ENCODE measurements around the gene PRR16. TPM values are rescaled to one million over a fixed set of nuclear protein-coding genes. Genes with fewer than 3 reads are reported as not detected.

PRR16 gene
- total RNA-seq, 1 experiment from 2014 or later = not detected

DNA sequence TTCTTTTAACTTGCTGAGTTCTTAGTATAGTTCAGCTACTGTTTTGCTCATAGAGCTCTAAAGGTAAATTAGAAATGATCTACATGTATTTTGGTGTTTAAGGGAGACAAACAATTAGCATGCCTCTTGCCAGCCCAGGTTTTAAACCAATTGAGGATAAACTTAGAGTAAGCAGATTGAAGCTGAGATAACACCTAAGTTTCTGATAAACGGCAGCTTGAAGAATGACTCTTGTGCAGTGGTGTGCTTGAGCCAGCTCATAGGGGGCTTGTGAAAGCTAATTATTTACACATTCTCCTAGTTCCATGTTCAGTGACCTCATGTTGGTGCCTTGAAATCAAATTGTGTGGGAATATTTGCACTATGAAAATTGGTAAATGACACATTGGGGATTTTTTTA is 193.0 kb downstream of the PRR16 start:
- no peak overlapping the region for H3K27ac ChIP-seq (ENCODE audit: low read length)
- POLR2A ChIA-PET = no interaction called here
- CTCF ChIA-PET = no interaction called here
- in situ Hi-C loops (cut with HindIII; ENCODE audit: low pct_unique_long_range_greater_than_20kb, low sequenced_read_pairs) (no loop called here), intact Hi-C loops (cut with micrococcal nuclease; ENCODE audit: unreplicated experiment) (loop anchor here (10.0 kb wide), 1 partner anchor 1288 kb away; no protein-coding TSS in a partner anchor)
- ATAC-seq (no peak), DNase-seq (ENCODE audit: low read depth, low spot score) (no peak)
- no peaks in the 10 kb centered on the region for H3K4me1 ChIP-seq (ENCODE audit: control insufficient read depth, insufficient read depth, low read length)
- H3K9me3 ChIP-seq (ENCODE audit: control insufficient read depth, insufficient read depth, low read depth, low read length) = no peaks in the 10 kb centered on the region
- no peaks in the 10 kb centered on the region for H3K36me3 ChIP-seq (ENCODE audit: control insufficient read depth, insufficient read depth, low read length)
- BruUV-seq (replicated peaks) = no TSS peak
- no peaks in the 10 kb centered on the region for H3K27me3 ChIP-seq (ENCODE audit: control insufficient read depth, insufficient read depth, low read length)
- H3K4me3 ChIP-seq (ENCODE audit: low read depth in 2 of 2, low read length in 2 of 2) = no peak overlapping the region
- TF ChIP-seq POLR2AphosphoS5 (IDR thresholded peaks at IDR 0.05; ENCODE audit: low read depth, low read length) (no peak), SIN3A (IDR thresholded peaks at IDR 0.05; ENCODE audit: borderline replicate concordance, insufficient read depth, low read depth, low read length) (no peak), TCF7L2 (IDR thresholded peaks at IDR 0.05; ENCODE audit: low read depth, low read length) (no peak)
- TF ChIP-seq, protein P1, sequence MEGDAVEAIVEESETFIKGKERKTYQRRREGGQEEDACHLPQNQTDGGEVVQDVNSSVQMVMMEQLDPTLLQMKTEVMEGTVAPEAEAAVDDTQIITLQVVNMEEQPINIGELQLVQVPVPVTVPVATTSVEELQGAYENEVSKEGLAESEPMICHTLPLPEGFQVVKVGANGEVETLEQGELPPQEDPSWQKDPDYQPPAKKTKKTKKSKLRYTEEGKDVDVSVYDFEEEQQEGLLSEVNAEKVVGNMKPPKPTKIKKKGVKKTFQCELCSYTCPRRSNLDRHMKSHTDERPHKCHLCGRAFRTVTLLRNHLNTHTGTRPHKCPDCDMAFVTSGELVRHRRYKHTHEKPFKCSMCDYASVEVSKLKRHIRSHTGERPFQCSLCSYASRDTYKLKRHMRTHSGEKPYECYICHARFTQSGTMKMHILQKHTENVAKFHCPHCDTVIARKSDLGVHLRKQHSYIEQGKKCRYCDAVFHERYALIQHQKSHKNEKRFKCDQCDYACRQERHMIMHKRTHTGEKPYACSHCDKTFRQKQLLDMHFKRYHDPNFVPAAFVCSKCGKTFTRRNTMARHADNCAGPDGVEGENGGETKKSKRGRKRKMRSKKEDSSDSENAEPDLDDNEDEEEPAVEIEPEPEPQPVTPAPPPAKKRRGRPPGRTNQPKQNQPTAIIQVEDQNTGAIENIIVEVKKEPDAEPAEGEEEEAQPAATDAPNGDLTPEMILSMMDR (IDR thresholded peaks at IDR 0.05) = no peak
- TF ChIP-seq, protein P2, sequence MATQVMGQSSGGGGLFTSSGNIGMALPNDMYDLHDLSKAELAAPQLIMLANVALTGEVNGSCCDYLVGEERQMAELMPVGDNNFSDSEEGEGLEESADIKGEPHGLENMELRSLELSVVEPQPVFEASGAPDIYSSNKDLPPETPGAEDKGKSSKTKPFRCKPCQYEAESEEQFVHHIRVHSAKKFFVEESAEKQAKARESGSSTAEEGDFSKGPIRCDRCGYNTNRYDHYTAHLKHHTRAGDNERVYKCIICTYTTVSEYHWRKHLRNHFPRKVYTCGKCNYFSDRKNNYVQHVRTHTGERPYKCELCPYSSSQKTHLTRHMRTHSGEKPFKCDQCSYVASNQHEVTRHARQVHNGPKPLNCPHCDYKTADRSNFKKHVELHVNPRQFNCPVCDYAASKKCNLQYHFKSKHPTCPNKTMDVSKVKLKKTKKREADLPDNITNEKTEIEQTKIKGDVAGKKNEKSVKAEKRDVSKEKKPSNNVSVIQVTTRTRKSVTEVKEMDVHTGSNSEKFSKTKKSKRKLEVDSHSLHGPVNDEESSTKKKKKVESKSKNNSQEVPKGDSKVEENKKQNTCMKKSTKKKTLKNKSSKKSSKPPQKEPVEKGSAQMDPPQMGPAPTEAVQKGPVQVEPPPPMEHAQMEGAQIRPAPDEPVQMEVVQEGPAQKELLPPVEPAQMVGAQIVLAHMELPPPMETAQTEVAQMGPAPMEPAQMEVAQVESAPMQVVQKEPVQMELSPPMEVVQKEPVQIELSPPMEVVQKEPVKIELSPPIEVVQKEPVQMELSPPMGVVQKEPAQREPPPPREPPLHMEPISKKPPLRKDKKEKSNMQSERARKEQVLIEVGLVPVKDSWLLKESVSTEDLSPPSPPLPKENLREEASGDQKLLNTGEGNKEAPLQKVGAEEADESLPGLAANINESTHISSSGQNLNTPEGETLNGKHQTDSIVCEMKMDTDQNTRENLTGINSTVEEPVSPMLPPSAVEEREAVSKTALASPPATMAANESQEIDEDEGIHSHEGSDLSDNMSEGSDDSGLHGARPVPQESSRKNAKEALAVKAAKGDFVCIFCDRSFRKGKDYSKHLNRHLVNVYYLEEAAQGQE (IDR thresholded peaks at IDR 0.05; ENCODE audit: insufficient read depth in 1 of 2, low read depth in 2 of 2, low read length in 1 of 2) = no peak

DNA sequence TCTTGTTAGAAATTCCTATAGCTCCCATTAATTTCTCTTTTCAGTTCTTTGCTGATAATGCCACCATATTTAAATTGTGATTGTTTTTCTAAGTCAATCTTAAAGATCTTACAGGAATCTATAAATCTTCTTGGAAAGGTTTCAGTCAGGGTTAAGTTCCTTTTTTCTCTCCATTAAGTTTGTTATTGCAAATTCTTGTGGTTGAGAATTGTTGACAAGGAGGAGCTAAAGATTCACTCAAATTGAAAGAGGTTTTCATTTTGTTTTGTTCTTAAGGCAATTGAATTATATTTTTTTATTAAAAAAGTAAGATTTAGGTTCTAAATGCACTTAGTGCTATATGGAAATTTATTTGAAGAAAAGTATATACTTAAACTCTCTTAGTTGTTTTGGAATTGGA is 213.4 kb downstream of the PRR16 start:
- Histone ChIP-seq H3K9me3 (ENCODE audit: control insufficient read depth, insufficient read depth, low read depth, low read length) (no peaks in the 10 kb centered on the region), H3K27ac (ENCODE audit: low read length) (no peak overlapping the region), H3K27me3 (ENCODE audit: control insufficient read depth, insufficient read depth, low read length) (no peaks in the 10 kb centered on the region), H3K4me1 (ENCODE audit: control insufficient read depth, insufficient read depth, low read length) (no peaks in the 10 kb centered on the region), H3K4me3 (ENCODE audit: low read depth in 2 of 2, low read length in 2 of 2) (no peak overlapping the region), H3K36me3 (ENCODE audit: control insufficient read depth, insufficient read depth, low read length) (no peaks in the 10 kb centered on the region)
- TF ChIP-seq SIN3A (IDR thresholded peaks at IDR 0.05; ENCODE audit: borderline replicate concordance, insufficient read depth, low read depth, low read length) (no peak), POLR2AphosphoS5 (IDR thresholded peaks at IDR 0.05; ENCODE audit: low read depth, low read length) (no peak), TCF7L2 (IDR thresholded peaks at IDR 0.05; ENCODE audit: low read depth, low read length) (no peak)
- TF ChIP-seq, protein P1 (IDR thresholded peaks at IDR 0.05) = no peak
- TF ChIP-seq, protein P2 (IDR thresholded peaks at IDR 0.05; ENCODE audit: insufficient read depth in 1 of 2, low read depth in 2 of 2, low read length in 1 of 2) = no peak
- ChIA-PET CTCF (no interaction called here), POLR2A (interaction anchor here (0.7 kb wide), 1 partner anchor 131 kb away, joined by 13 read pairs; no protein-coding TSS in a partner anchor)
- no TSS peak for BruUV-seq (replicated peaks)
- DNase-seq (ENCODE audit: low read depth, low spot score) (no peak), ATAC-seq (no peak)
- intact Hi-C loops (cut with micrococcal nuclease; ENCODE audit: unreplicated experiment) (no loop called here), in situ Hi-C loops (cut with HindIII; ENCODE audit: low pct_unique_long_range_greater_than_20kb, low sequenced_read_pairs) (no loop called here)

Measured in Panc1 (cell line).